GM12878 (cell line): ENCODE measurements around the gene UBE2D1. TPM values are rescaled to one million over a fixed set of nuclear protein-coding genes. Genes with fewer than 3 reads are reported as not detected.

Source experiments
- ATAC-seq: fragments of 200-7000 bp; cut with Tn5 transposase; 3 replicates; pipeline ENCODE4 v1.9.1; 2020; ENCODE audit warnings: mild to moderate bottlenecking, moderate library complexity
- BruUV-seq: library from RNA; stranded (reverse); fragments of 400-500 nt; replicated peaks from 2 replicates; lab custom pipeline; 2021; lab: Mats Ljungman, UMichigan
- CTCF ChIA-PET: fragments of 300-600 bp; sonication (Branson Sonifier 250); formaldehyde crosslinking; extraction: SDS; loops from one replicate; lab custom pipeline; 2021; ENCODE audit warnings: inconsistent platforms; lab: Yijun Ruan, JAX
- POLR2A ChIA-PET: fragments of 350-600 bp; formaldehyde crosslinking; extraction: SDS; loops from one replicate; lab custom pipeline; 2021; ENCODE audit warnings: inconsistent platforms; lab: Charles Lee
- RAD21 ChIA-PET: fragments of 300-600 bp; sonication (Branson Sonifier 250); formaldehyde crosslinking; loops from one replicate; lab custom pipeline; 2023; ENCODE audit warnings: antibody characterized with exemption; ENCODE audit not compliant: unreplicated experiment; lab: Charles Lee
- SMC1A ChIA-PET: fragments of 300-600 bp; sonication (Branson Sonifier 250); formaldehyde crosslinking; loops from one replicate; lab custom pipeline; 2023; ENCODE audit not compliant: unreplicated experiment, uncharacterized antibody; lab: Charles Lee
- DNase-seq: peaks from one replicate; pipeline ENCODE4 v3.0.0-alpha.2; 2011; ENCODE audit warnings: low read depth, low spot score
- FAIRE-seq: peaks from 3 replicates; lab custom pipeline; 2011; peaks lifted over from hg19 to GRCh38; lab: Jason Lieb, UNC
- H2AFZ ChIP-seq: 2 replicates; pipeline ENCODE4 v1.6.0; 2011; ENCODE audit warnings: low read depth, low read length, control low read depth; ENCODE audit not compliant: control insufficient read depth
- H3K27ac ChIP-seq: 2 replicates; pipeline ENCODE4 v1.5.1; 2011; ENCODE audit warnings: control low read depth; ENCODE audit not compliant: control insufficient read depth, insufficient read depth
- H3K27me3 ChIP-seq, 2 experiments: replicated peaks in 1 of 2; 2 replicates each; pipeline versions ENCODE4 v1.6.0 to v1.6.1; 2011; ENCODE audit warnings: low read length in 1 of 2; ENCODE audit not compliant: control insufficient read depth in 2 of 2, insufficient read depth in 2 of 2
- H3K36me3 ChIP-seq, 2 experiments: 2 replicates each; pipeline ENCODE4 v1.5.1; 2011; ENCODE audit warnings: low read length in 1 of 2; ENCODE audit not compliant: control insufficient read depth in 2 of 2, insufficient read depth in 2 of 2
- H3K4me1 ChIP-seq: 2 replicates; pipeline ENCODE4 v1.6.1; 2011; ENCODE audit warnings: mild to moderate bottlenecking, low read length, moderate library complexity, mixed read lengths; ENCODE audit not compliant: control insufficient read depth, insufficient read depth
- H3K4me2 ChIP-seq: 2 replicates; pipeline ENCODE4 v1.6.0; 2011; ENCODE audit warnings: control low read depth; ENCODE audit not compliant: control insufficient read depth, insufficient read depth
- H3K4me3 ChIP-seq: fragments of 200-600 bp; sonication (generic); 2 replicates; pipeline ENCODE4 v1.5.1; 2016
- H3K79me2 ChIP-seq: 2 replicates; pipeline ENCODE4 v1.6.0; 2011; ENCODE audit warnings: low read length; ENCODE audit not compliant: control insufficient read depth, insufficient read depth
- H3K9ac ChIP-seq: 2 replicates; pipeline ENCODE4 v1.8.0; 2011; ENCODE audit warnings: low read length, control low read depth, mixed read lengths; ENCODE audit not compliant: control insufficient read depth, insufficient read depth
- H3K9me3 ChIP-seq: replicated peaks from 3 replicates; pipeline ENCODE4 v1.5.1; 2011; ENCODE audit warnings: mild to moderate bottlenecking, low read length; ENCODE audit not compliant: control insufficient read depth, insufficient read depth
- H4K20me1 ChIP-seq: 2 replicates; pipeline ENCODE4 v1.6.0; 2011; ENCODE audit not compliant: control insufficient read depth, insufficient read depth
- KDM1A ChIP-seq: fragments of 200-600 bp; sonication (generic); IDR thresholded peaks from 2 replicates; pipeline ENCODE4 v1.6.1; 2016; ENCODE audit warnings: borderline replicate concordance
- MEF2A ChIP-seq: IDR thresholded peaks from 2 replicates; pipeline ENCODE4 v1.6.1; 2011; ENCODE audit warnings: low read depth, mild to moderate bottlenecking, low read length, moderate library complexity; ENCODE audit not compliant: insufficient read depth
- RAD21 ChIP-seq: IDR thresholded peaks from 2 replicates; pipeline ENCODE4 v1.6.1; 2011; ENCODE audit warnings: mild to moderate bottlenecking, low read depth, low read length, moderate library complexity; ENCODE audit not compliant: insufficient read depth
- RFX5 ChIP-seq: IDR thresholded peaks from 2 replicates; pipeline ENCODE4 v1.6.1; 2011; ENCODE audit warnings: low read depth, low read length, improper control_type of control experiment
- SMAD1 ChIP-seq: fragments of 450-650 bp; IDR thresholded peaks from 2 replicates; pipeline ENCODE4 v1.6.1; 2018; ENCODE audit warnings: mild to moderate bottlenecking, low read depth; ENCODE audit not compliant: partially characterized antibody
- SMAD5 ChIP-seq: IDR thresholded peaks from 2 replicates; pipeline ENCODE4 v1.6.1; 2016; ENCODE audit warnings: antibody characterized with exemption, low read depth
- SMC3 ChIP-seq: IDR thresholded peaks from 2 replicates; pipeline ENCODE4 v1.6.1; 2011; ENCODE audit warnings: low read length, improper control_type of control experiment, borderline replicate concordance
- YY1 ChIP-seq: IDR thresholded peaks from 2 replicates; pipeline ENCODE4 v1.6.1; 2011; ENCODE audit warnings: low read depth, mild to moderate bottlenecking, low read length
- WGBS: methylation state at CpG from one replicate; pipeline ENCODE4 v1.1.6; 2016; ENCODE audit warnings: low lambda C conversion rate; ENCODE audit not compliant: insufficient replicate concordance, insufficient coverage; ENCODE audit errors: missing lambda C conversion rate; 5-methylcytosine and 5-hydroxymethylcytosine counted together
- in situ Hi-C: fragments of 300-500 bp; cut with MboI; formaldehyde crosslinking; loops from 9 replicates; pipeline ENCODE4 v1.14.3; 2018; ENCODE audit warnings: mixed read lengths
- intact Hi-C: fragments of 100-400 bp; cut with micrococcal nuclease; formaldehyde crosslinking; loops from one replicate; pipeline ENCODE4 v1.14.2; 2022; ENCODE audit not compliant: unreplicated experiment
- polyA plus RNA-seq, 11 experiments: library from polyadenylated mRNA; depleted of rRNA in 4 of 11; unstranded in 6 of 11; stranded (reverse) in 5 of 11; fragments of >200 nt; fragmentation: Nextera tagmentation in 4 of 11; fragmentation: Illumina TruSeq in 1 of 11; extraction: Ambion mirVana in 4 of 11; extraction: Trizol in 1 of 11; gene quantifications; 1 replicate in 1 of 11; 2 replicates in 10 of 11; pipeline versions ENCODE4 v1.2.1 to v1.2.3, GENCODE V29; 2011 to 2016; ENCODE audit warnings: inconsistent platforms in 2 of 11, missing spikeins in 2 of 11, low read depth in 1 of 11
- total RNA-seq, 4 experiments: library from RNA; depleted of rRNA in 3 of 4; stranded (reverse); fragments of >200 nt in 3 of 4; fragmentation: Illumina TruSeq in 1 of 4; extraction: Trizol in 1 of 4; gene quantifications; 2 replicates each; pipeline versions ENCODE4 v1.2.1 to v1.2.3, GENCODE V29; 2013 to 2021
- TF ChIP-seq, protein P1 (sequence below): fragments of 450-650 bp; formaldehyde crosslinking; IDR thresholded peaks from 2 replicates; pipeline ENCODE4 v1.5.0; 2022; ENCODE audit warnings: mild to moderate bottlenecking, missing genetic modification characterization
- TF ChIP-seq, protein P2 (sequence below): fragments of 450-650 bp; IDR thresholded peaks from 2 replicates; pipeline ENCODE4 v1.6.1; 2017; ENCODE audit warnings: mild to moderate bottlenecking
- TF ChIP-seq, protein P3 (sequence below), 3 experiments: IDR thresholded peaks in 2 of 3; conservative IDR thresholded peaks in 1 of 3; 2 replicates each; pipeline ENCODE4 v1.5.1; 2011; ENCODE audit warnings: low read depth in 3 of 3, low read length in 3 of 3, mild to moderate bottlenecking in 3 of 3, control low read depth in 2 of 3, moderate library complexity in 2 of 3, inconsistent platforms in 1 of 3, mixed read lengths in 1 of 3; ENCODE audit not compliant: control insufficient read depth in 2 of 3, insufficient read depth in 1 of 3; ENCODE audit errors: extremely low read depth in 1 of 3

The UBE2D1 gene
- total and polyA plus RNA-seq, 10 of the 15 experiments (the other 5 are each of a cell fraction or from before 2014, with no cell fraction given), result 6.1 to 32.0 (median 15.5) TPM

GRCh38 chr10:58334817-58335305 is at the start of gene UBE2D1 (continued):
- TF ChIP-seq MEF2A (no peak), SMAD1 (no peak)
- TF ChIP-seq, all 136 proteins: peak for 34

DNA sequence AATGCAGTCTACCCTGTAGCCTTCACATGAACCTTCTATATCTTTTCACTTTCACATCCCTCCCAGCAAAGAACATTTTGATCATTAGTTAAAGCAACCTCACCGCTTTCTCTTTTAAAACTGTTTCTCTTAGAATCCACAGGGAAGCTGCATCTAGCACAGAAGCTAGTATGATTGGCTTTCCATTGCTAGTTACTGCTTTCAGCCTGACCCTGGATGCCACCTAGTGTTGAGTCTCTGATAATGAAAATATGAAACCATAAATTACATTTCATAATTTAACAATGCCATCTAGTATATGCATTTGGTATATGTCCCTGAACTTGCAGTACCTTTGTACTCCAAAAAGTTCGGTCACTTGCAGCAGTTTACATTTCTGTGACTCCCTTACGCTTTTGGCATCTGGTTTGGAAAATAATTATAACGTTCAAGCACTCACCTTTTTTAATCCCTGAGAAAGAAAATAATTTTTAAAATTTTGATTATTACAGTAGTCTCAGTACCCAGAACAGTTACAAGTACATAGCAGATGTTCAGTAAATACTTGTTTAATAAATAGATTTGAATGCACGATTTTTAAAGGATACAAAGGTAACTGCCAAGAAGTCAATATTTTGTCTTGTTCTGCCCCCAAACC is 43.1 kb upstream of the UBE2D1 start:
- intact Hi-C loops, result loop anchor here (1.0 to 10.0 kb wide), 2 partner anchors 114 to 293 kb away; no protein-coding TSS in a partner anchor
- ATAC-seq (peak; percentile 91), DNase-seq (no peak), FAIRE-seq (no peak)
- H3K9ac ChIP-seq, result no peak overlapping the region
- TF ChIP-seq, protein P1, sequence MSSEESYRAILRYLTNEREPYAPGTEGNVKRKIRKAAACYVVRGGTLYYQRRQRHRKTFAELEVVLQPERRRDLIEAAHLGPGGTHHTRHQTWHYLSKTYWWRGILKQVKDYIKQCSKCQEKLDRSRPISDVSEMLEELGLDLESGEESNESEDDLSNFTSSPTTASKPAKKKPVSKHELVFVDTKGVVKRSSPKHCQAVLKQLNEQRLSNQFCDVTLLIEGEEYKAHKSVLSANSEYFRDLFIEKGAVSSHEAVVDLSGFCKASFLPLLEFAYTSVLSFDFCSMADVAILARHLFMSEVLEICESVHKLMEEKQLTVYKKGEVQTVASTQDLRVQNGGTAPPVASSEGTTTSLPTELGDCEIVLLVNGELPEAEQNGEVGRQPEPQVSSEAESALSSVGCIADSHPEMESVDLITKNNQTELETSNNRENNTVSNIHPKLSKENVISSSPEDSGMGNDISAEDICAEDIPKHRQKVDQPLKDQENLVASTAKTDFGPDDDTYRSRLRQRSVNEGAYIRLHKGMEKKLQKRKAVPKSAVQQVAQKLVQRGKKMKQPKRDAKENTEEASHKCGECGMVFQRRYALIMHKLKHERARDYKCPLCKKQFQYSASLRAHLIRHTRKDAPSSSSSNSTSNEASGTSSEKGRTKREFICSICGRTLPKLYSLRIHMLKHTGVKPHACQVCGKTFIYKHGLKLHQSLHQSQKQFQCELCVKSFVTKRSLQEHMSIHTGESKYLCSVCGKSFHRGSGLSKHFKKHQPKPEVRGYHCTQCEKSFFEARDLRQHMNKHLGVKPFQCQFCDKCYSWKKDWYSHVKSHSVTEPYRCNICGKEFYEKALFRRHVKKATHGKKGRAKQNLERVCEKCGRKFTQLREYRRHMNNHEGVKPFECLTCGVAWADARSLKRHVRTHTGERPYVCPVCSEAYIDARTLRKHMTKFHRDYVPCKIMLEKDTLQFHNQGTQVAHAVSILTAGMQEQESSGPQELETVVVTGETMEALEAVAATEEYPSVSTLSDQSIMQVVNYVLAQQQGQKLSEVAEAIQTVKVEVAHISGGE, result no peak
- TF ChIP-seq SMC3 (peak; percentile 96), KDM1A (no peak), RAD21 (peak; percentile 94), SMAD5 (no peak), RFX5 (no peak), YY1 (0 out of 2 replicates have a peak, but pooled peaks have one; percentile 14)
- TF ChIP-seq, protein P2, sequence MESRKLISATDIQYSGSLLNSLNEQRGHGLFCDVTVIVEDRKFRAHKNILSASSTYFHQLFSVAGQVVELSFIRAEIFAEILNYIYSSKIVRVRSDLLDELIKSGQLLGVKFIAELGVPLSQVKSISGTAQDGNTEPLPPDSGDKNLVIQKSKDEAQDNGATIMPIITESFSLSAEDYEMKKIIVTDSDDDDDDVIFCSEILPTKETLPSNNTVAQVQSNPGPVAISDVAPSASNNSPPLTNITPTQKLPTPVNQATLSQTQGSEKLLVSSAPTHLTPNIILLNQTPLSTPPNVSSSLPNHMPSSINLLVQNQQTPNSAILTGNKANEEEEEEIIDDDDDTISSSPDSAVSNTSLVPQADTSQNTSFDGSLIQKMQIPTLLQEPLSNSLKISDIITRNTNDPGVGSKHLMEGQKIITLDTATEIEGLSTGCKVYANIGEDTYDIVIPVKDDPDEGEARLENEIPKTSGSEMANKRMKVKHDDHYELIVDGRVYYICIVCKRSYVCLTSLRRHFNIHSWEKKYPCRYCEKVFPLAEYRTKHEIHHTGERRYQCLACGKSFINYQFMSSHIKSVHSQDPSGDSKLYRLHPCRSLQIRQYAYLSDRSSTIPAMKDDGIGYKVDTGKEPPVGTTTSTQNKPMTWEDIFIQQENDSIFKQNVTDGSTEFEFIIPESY, result no peak
- TF ChIP-seq, protein P3, sequence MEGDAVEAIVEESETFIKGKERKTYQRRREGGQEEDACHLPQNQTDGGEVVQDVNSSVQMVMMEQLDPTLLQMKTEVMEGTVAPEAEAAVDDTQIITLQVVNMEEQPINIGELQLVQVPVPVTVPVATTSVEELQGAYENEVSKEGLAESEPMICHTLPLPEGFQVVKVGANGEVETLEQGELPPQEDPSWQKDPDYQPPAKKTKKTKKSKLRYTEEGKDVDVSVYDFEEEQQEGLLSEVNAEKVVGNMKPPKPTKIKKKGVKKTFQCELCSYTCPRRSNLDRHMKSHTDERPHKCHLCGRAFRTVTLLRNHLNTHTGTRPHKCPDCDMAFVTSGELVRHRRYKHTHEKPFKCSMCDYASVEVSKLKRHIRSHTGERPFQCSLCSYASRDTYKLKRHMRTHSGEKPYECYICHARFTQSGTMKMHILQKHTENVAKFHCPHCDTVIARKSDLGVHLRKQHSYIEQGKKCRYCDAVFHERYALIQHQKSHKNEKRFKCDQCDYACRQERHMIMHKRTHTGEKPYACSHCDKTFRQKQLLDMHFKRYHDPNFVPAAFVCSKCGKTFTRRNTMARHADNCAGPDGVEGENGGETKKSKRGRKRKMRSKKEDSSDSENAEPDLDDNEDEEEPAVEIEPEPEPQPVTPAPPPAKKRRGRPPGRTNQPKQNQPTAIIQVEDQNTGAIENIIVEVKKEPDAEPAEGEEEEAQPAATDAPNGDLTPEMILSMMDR (IDR thresholded peaks at IDR 0.05 in 2 of 3, conservative IDR thresholded peaks at IDR 0.05 in 1 of 3; ENCODE audit: control insufficient read depth in 2 of 3, extremely low read depth in 1 of 3, insufficient read depth in 1 of 3, low read depth in 3 of 3, low read length in 3 of 3), result peak; percentile 65 to 78 (median 71); a peak in 5 of 6 replicates
- 52% methylated on average over 5 of the region's 5 CpGs for WGBS
- H3K9me3 ChIP-seq, result no peaks in the 10 kb centered on the region
- no peak overlapping the region for H3K4me3 ChIP-seq
- in situ Hi-C loops, result no loop called here
- H3K27me3 ChIP-seq, result no peaks in the 10 kb centered on the region
- ChIA-PET POLR2A (interaction anchor here (1.8 kb wide), 1 partner anchor 114 kb away, joined by 5 read pairs; no protein-coding TSS in a partner anchor), RAD21 (interaction anchor here (0.6 to 3.9 kb wide), 21 partner anchors 9 to 226 kb away, joined by 3 to 144 read pairs (median 5); partner anchors contain the start of genes CISD1 and TFAM), CTCF (interaction anchor here (0.6 to 9.0 kb wide), 44 partner anchors 9 to 252 kb away, joined by 3 to 385 read pairs (median 4); partner anchors contain the start of gene TFAM), SMC1A (interaction anchor here (0.7 to 6.1 kb wide), 31 partner anchors 8 to 146 kb away, joined by 3 to 203 read pairs (median 4); partner anchors contain the start of genes CISD1 and TFAM)
- H3K36me3 ChIP-seq, result no peaks in the 10 kb centered on the region
- H3K27ac ChIP-seq, result no peak overlapping the region
- no peak overlapping the region for H2AFZ ChIP-seq
- no TSS peak for BruUV-seq
- no peaks in the 10 kb centered on the region for H3K79me2 ChIP-seq
- H3K4me2 ChIP-seq, result no peak overlapping the region
- no peaks in the 10 kb centered on the region for H4K20me1 ChIP-seq
- no peaks in the 10 kb centered on the region for H3K4me1 ChIP-seq
